ENCODE measurements around the gene FAM241B.

Gene FAM241B

GRCh38 chr10:69629897-69630650, at the start of gene FAM241B:
TSS of gene FAM241B (plus strand) at chr10:69630247. CDS start at chr10:69631744, 1,497 bp downstream.
- peak in 29 of 51 donors; percentile 15 to 62 (median 36) for DNase-seq

DNA sequence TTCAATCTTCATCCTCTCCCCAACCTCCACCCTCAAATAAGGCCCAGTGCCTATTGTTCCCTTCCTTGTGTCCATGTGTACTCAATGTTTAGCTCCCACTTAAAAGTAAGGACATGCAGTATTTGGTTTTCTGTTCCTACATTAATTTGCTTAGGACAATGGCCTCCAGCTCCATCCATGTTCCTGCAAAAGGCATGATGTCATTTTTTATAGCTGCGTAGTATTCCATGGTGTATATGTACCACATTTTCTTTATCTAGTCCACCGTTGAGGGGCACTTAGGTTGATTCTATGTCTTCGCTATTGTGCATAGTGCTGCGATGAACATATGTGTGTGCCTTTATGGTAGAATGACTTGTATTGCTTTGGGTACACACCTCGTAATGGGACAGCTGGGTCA, 49.6 kb upstream of the FAM241B start:
- no peak for DNase-seq

- no peak for DNase-seq
These were observed 46.9 kb upstream of the FAM241B start for GRCh38 chr10:69583106-69583505.

DNA sequence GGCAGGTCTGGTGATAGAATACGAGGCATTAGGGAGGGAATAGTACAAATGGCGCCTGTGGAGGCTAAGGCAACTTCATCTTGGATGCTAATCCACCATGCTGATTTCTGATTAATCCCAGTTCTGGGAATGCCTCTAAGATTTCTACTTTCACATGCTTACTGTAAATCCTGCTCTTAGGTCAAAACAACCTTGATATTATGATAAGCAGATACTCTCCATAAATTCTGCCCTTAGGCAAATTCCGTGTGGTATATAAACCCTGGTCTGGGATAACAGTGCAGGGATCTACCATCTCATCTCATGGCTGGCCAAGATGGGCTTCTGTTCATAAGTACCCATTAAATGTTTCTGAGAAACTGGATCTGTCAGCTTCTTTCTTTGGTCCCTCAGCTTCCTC, 45.4 kb upstream of the FAM241B start:
- DNase-seq = no peak

DNA sequence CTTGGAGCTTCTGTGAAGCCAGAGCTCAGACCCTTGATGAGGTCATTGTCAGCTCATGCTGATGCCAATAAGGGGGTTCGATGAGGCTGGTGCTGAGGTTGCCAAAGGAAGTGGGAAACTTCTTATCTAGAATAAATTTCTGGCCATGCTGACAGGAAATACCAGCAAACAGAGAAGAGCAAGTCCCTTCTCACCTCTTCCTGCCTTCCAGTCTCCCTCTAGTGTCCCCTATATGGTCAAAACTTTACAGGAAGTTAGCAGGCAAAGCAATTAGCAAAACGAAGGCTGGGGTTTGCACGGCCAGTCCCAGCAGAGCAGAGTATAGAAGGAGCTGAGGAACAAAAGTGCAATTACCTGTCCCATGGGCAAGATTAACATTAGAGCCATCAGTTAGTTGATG, 41.7 kb upstream of the FAM241B start:
- no peak for DNase-seq

DNA sequence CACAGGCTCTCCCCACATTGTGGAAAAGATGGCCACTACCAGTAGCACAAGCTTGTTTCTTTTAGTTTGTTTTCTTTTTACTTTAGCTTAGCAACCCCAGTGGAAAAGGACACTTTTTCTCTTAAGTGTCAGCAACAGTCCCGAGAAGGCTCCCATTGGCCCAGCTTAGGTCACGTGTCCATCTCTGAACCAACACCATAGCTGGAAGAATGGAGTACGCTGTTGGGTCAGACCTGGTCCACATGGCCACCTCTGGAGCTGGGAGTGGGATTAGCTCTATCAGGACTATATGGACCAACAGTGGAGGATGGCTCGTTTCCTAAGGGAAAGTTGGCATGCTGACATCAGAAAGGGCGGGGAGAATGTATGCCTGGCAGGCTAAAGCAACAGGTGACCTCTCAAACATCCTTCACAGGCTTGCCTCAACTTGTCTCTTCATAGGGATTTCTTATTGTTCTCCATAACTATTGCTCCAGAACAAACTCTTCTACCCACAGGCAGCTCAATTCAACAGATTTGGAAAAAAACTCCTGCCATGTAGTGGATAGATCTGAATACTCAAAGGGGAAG, 29.2 kb upstream of the FAM241B start:
- DNase-seq = no peak

DNA sequence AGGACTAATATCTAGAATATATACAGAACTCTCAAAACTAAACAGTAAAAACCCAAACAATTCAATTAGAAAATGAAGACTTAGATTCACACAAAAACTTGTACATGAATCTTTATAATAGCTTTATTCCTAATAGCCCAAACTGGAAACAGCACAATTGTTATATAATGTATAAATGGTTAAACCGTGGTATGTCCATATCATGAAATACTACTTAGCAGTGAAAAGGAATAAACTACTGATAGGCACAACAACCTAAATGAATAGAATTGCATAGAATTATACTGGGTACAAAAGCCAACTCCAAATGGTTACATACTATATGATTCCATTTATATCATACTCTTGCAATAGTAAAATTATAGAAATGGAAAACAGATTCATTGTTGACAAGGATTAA, 21.0 kb upstream of the FAM241B start:
- no peak for DNase-seq

DNA sequence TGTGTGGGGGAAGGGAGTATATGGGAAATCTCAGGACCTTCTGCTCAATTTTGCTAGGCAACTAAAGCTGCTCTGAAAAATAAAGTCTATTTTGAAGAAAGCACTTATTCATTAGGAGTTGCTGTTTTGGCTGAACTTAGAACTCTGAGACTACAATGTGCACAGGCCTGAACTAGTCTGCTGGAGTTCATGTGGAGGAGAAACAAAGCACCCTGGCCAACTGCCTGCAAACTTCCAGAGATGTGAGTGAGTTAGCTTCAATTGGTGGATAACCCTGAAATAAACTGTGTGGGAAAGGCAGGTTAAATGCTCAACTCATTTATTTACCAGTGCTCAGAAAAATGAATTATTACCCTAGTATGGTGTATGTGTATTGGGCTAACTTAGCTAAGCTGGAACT, 17.3 kb upstream of the FAM241B start:
- DNase-seq = peak in 2 of 51 donors; percentile 12 to 25

DNA sequence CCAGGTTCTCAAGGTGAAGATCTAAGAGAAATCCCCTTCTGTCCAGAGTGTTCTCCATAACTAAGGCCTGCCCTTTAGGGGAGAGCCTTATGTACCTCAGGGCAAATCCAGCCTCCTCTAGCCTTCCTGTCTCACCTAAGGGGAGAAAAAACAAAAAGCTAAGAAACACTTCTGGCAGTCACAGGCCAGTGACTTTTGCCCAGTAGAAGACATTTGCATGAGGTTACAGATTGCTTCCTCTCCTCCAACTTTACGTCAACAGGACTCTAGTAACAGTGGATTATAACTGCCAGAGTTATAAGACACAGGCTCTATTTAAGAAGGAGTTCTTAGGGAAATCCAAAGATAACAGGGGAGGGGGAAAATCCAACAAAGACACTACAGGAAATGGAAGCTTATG, 15.9 kb upstream of the FAM241B start:
- DNase-seq = no peak

- no peak for DNase-seq
These were observed 13.7 kb upstream of the FAM241B start for GRCh38 chr10:69616358-69616757.

DNA sequence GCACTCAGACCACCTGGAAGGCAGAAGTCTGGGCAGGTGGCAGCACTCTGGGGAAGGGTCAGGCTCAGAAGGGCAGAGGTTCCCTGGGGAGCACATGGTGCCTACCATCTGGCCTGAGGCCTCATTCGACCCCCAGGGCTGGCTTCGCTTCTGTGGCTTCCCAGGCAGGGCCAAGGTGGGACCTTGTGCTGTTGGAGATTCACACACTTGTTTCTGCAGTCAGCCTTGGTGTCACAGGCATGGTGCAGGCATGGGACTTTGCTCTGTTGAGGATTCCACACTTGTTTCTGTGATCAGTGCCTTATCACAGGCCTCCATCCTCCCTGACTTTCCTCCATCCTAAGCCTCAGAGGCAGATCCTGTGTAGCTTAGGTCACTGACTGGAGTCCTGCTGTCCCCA, 11.3 kb upstream of the FAM241B start:
- DNase-seq = no peak

GRCh38 chr10:69619626-69620025, 10.4 kb upstream of the FAM241B start:
- DNase-seq = no peak

GRCh38 chr10:69620625-69621024, 9.4 kb upstream of the FAM241B start:
- no peak for DNase-seq

DNA sequence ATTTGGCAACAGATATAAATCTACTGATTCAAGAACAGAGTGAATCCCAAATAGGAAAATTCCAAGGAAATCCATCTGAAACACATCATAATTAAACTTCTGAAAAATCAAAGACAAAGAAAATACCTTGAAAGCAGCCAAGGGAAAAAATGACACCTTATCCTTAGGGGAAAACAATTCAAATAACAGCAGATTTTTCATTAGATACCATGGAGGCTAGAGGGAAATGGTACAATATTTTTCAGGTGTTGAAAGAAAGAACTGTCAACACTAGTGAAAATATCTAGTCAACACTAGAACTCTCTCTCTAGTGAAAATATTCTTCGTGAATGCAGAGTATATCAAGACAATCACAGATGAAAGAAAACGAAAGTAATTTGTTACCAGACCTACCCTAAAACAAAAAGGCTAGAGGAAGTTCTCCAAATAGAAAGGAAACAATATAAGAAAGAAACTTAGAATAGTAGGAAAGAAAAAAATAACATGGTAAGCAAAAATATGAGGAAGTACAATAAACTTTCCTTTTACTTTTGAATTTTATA, 5.7 kb upstream of the FAM241B start:
- no peak for DNase-seq

GRCh38 chr10:69626826-69627225, 3.2 kb upstream of the FAM241B start:
- DNase-seq = no peak

GRCh38 chr10:69628891-69629290, 1.2 kb upstream of the FAM241B start:
- no peak for DNase-seq

- DNase-seq = no peak
These were observed 539 bp upstream of the FAM241B start for GRCh38 chr10:69629519-69629896.

GRCh38 chr10:69630651-69631400, 779 bp downstream of the FAM241B start:
- DNase-seq = no peak

GRCh38 chr10:69631566-69631965, 1.5 kb downstream of the FAM241B start:
- no peak for DNase-seq

DNA sequence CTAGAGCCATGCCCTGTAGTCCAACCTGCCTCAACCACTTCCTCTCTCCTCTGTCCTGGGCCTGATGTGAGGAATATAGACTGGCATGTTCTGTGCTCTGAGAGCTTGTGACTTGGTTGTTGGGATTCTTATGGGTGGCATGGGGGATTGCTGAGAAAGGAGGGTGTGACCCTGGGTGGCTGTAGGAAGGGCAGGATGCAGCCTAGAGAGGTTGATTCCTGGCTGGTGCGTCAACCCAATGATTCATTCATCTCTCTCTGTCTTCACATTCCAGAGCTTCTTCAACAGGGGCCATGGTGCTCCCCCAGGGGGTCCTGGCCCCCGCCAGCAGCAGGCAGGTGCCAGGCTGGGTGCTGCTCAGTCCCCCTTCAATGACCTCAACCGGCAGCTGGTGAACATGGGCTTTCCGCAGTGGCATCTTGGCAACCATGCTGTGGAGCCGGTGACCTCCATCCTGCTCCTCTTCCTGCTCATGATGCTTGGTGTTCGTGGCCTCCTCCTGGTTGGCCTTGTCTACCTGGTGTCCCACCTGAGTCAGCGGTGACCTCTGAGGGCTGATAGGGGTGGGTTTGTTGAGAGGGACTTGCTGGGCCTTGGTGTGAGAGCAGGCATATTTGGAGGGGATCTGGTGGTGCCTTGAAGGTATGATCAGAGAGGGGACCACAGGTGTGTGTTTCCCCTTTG, 2.6 kb downstream of the FAM241B start:
- no peak for DNase-seq

GRCh38 chr10:69633673-69634635, 3.9 kb downstream of the FAM241B start:
- no peak for DNase-seq

Data from hypothalamus (tissue), 51 donors.